Tibial nerve (tissue), 4 donors: ENCODE measurements around the gene NPR1. TPM values are rescaled to one million over a fixed set of nuclear protein-coding genes. Genes with fewer than 3 reads are reported as not detected.
A peak's percentile ranks its signal among the peaks of the same experiment; 100 is the strongest.

Experiments
- DNase-seq, 2 donors: peaks; one replicate each; pipeline ENCODE4 v3.0.0-alpha.2; 2019; ENCODE audit warnings: low spot score in 2 of 2
- H3K27ac ChIP-seq, 4 donors: fragments of 200-600 bp; sonication (generic) in 3 of 4; one replicate each; pipeline ENCODE4 v1.5.1; 2017 to 2019; ENCODE audit warnings: mild to moderate bottlenecking in 1 of 4
- H3K27me3 ChIP-seq, 2 donors: fragments of 200-600 bp; sonication (generic) in 1 of 2; one replicate each; pipeline versions ENCODE4 v1.5.1 to v1.6.0; 2017 to 2019
- H3K36me3 ChIP-seq, 3 donors: fragments of 200-600 bp; sonication (generic); one replicate each; pipeline ENCODE4 v1.5.1; 2018 to 2019
- H3K4me1 ChIP-seq, 4 donors: fragments of 200-600 bp; sonication (generic) in 3 of 4; one replicate each; pipeline ENCODE4 v1.5.1; 2017 to 2019
- H3K4me3 ChIP-seq, 4 donors: fragments of 200-600 bp; sonication (generic) in 3 of 4; one replicate each; pipeline ENCODE4 v1.5.1; 2017 to 2019; ENCODE audit warnings: mild to moderate bottlenecking in 1 of 4, moderate library complexity in 1 of 4
- H3K9me3 ChIP-seq, 4 donors: fragments of 200-600 bp; sonication (generic) in 3 of 4; one replicate each; pipeline ENCODE4 v1.5.1; 2017 to 2019
- CTCF ChIP-seq, 5 experiments: fragments of 200-600 bp in 3 of 5; fragments of 450-650 bp in 2 of 5; sonication (generic) in 3 of 5; IDR thresholded peaks; one replicate each; pipeline ENCODE4 v1.5.1; 2016 to 2019; ENCODE audit warnings: antibody characterized with exemption in 5 of 5, mild to moderate bottlenecking in 3 of 5, moderate library complexity in 2 of 5
- EP300 ChIP-seq, 2 donors: sonication (generic); formaldehyde crosslinking; IDR thresholded peaks; one replicate each; pipeline ENCODE4 v1.6.1; 2017; ENCODE audit warnings: antibody characterized with exemption in 2 of 2, mild to moderate bottlenecking in 1 of 2
- POLR2A ChIP-seq, 2 donors: fragments of 450-650 bp; IDR thresholded peaks; one replicate each; pipeline ENCODE4 v1.6.1; 2017; ENCODE audit warnings: antibody characterized with exemption in 2 of 2, mild to moderate bottlenecking in 2 of 2, moderate library complexity in 2 of 2
- WGBS, 2 donors: methylation state at CpG; one replicate each; pipeline ENCODE4 v1.1.5; 2018; 5-methylcytosine and 5-hydroxymethylcytosine counted together
- total RNA-seq, 4 donors: library from RNA; depleted of rRNA; stranded (reverse); fragments of >200 nt; gene quantifications; one replicate each; pipeline ENCODE4 v1.1.0, GENCODE V29; 2016

Gene NPR1
- total RNA-seq, 4 donors from 2014 or later, result 36.9 to 87.5 (median 58.4) TPM

- H3K27me3 ChIP-seq, result no peaks in the 10 kb centered on the region
- H3K27ac ChIP-seq, result no peak overlapping the region
- peaks cover 0 to 21% (median 0%) of the 10 kb centered on the region in 3 donors for H3K36me3 ChIP-seq
- no peaks in the 10 kb centered on the region for H3K9me3 ChIP-seq
- H3K4me1 ChIP-seq, result peaks cover 0 to 24% (median 2%) of the 10 kb centered on the region in 4 donors
- no peak for DNase-seq
- no peak overlapping the region for H3K4me3 ChIP-seq
- TF ChIP-seq CTCF (IDR thresholded peaks at IDR 0.05) (no peak), POLR2A (IDR thresholded peaks at IDR 0.05) (no peak), EP300 (IDR thresholded peaks at IDR 0.05) (no peak)
- 84 to 86% methylated on average over 2 of the region's 2 CpGs for WGBS, 2 donors
These were observed 28.6 kb upstream of the NPR1 start for GRCh38 chr1:153649863-153650235.

DNA sequence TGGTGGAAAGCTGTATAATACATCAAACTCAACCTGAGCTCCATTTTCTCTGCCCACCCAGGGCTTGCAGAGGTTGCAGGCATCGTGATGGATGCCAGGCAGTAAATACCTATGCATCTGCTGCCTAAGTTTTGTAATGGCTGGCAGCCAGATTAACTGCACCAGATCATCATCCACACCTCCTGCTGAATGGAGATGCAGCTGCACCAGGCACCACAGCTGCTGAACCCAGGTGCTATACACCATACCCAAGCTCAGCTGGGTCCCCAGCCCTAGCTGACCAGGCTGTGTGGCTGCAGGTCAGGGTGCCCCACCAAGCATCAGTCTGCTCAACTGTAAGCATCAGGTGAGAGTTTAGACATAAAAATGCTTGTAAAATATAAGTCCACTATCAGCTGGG is 26.7 kb upstream of the NPR1 start:
- H3K4me1 ChIP-seq, result peaks cover 0 to 12% (median 2%) of the 10 kb centered on the region in 4 donors
- no peaks in the 10 kb centered on the region for H3K9me3 ChIP-seq
- TF ChIP-seq POLR2A (IDR thresholded peaks at IDR 0.05), result no peak
- TF ChIP-seq CTCF (IDR thresholded peaks at IDR 0.05), result no peak
- TF ChIP-seq EP300 (IDR thresholded peaks at IDR 0.05), result no peak
- peaks cover 0 to 2% (median 0%) of the 10 kb centered on the region in 3 donors for H3K36me3 ChIP-seq
- no peak overlapping the region for H3K4me3 ChIP-seq
- H3K27me3 ChIP-seq, result no peaks in the 10 kb centered on the region
- no peak for DNase-seq
- WGBS, 2 donors, result 70 to 86% methylated on average over 1 of the region's 1 CpG
- H3K27ac ChIP-seq, result no peak overlapping the region

GRCh38 chr1:153652805-153653500 is 25.5 kb upstream of the NPR1 start:
- Histone ChIP-seq H3K9me3 (no peaks in the 10 kb centered on the region), H3K27ac (peak overlapping the region in 2 of 4 donors; percentile 9 to 46), H3K4me1 (peaks cover 0 to 10% (median 1%) of the 10 kb centered on the region in 4 donors), H3K27me3 (no peaks in the 10 kb centered on the region), H3K36me3 (no peaks in the 10 kb centered on the region), H3K4me3 (no peak overlapping the region)
- 62 to 71% methylated on average over 3 of the region's 3 CpGs for WGBS, 2 donors
- DNase-seq, result no peak
- peak in 1 of 2 donors; percentile 36 for TF ChIP-seq EP300 (IDR thresholded peaks at IDR 0.05)
- TF ChIP-seq POLR2A (IDR thresholded peaks at IDR 0.05), result no peak

DNA sequence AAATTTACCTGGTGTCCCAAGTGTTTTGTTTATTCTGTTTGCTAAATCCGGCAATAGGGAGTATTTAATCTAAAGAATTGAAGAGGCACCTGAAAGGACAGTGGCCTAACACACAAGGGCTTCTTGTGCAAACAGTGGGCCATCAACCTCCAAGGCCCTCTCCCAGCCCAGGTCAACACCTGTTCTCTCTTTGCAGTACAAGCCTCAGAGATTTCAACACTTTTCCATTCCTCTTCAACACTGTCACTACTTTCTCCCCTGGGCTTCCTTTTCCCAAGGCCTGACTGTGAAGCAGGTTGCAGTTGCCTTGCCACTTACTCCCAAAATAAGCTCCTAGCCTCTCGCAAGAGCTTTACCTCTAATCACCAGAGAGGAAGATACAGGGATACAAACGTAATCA is 23.2 kb upstream of the NPR1 start:
- TF ChIP-seq POLR2A (IDR thresholded peaks at IDR 0.05) (no peak), CTCF (IDR thresholded peaks at IDR 0.05) (no peak), EP300 (IDR thresholded peaks at IDR 0.05) (no peak)
- peaks cover 0 to 17% (median 4%) of the 10 kb centered on the region in 4 donors for H3K4me1 ChIP-seq
- H3K27me3 ChIP-seq, result no peaks in the 10 kb centered on the region
- H3K27ac ChIP-seq, result no peak overlapping the region
- 77 to 83% methylated on average over 3 of the region's 3 CpGs for WGBS, 2 donors
- H3K36me3 ChIP-seq, result peaks cover 0 to 5% (median 0%) of the 10 kb centered on the region in 3 donors
- H3K4me3 ChIP-seq, result no peak overlapping the region
- DNase-seq, result no peak
- H3K9me3 ChIP-seq, result no peaks in the 10 kb centered on the region

- DNase-seq, result peak; percentile 82 to 88
- H3K4me3 ChIP-seq, result peak within 1 kb of the TSS; percentile 46 to 79 (median 72)
- H3K27me3 ChIP-seq, result no peaks in the 10 kb centered on the region
- H3K27ac ChIP-seq, result peak within 1 kb of the TSS; percentile 90 to 99 (median 92)
- H3K9me3 ChIP-seq, result no peaks in the 10 kb centered on the region
- 3% methylated on average over 45 to 50 of the region's 53 CpGs for WGBS, 2 donors
- peaks cover 0 to 17% (median 4%) of the 10 kb centered on the region in 4 donors for H3K4me1 ChIP-seq
- peaks cover 0 to 35% (median 6%) of the 10 kb centered on the region in 3 donors for H3K36me3 ChIP-seq
- TF ChIP-seq CTCF (IDR thresholded peaks at IDR 0.05) (peak in 4 of 5 experiments; percentile 18 to 58 (median 25)), POLR2A (IDR thresholded peaks at IDR 0.05) (peak in 1 of 2 donors; percentile 65), EP300 (IDR thresholded peaks at IDR 0.05) (peak; percentile 90 to 93)
These were observed 19.9 kb upstream of the NPR1 start, which contains the start of gene SNAPIN for GRCh38 chr1:153658400-153659174. TSS of gene SNAPIN (plus strand) at chr1:153658703. CDS start at chr1:153658744, 41 bp downstream.
